ENCODE results near the gene SLC39A11. TPM values are rescaled to one million over a fixed set of nuclear protein-coding genes. Genes with fewer than 3 reads are reported as not detected.

SLC39A11 gene
- total RNA-seq, 1 experiment from 2014 or later, result 56.1 TPM

- no TSS peak for BruUV-seq (replicated peaks)
Measured at GRCh38 chr17:72775919-72776318, 316.6 kb downstream of the SLC39A11 start.

GRCh38 chr17:72775237-72775636 lies 317.3 kb downstream of the SLC39A11 start:
- ATAC-seq (no peak), DNase-seq (ENCODE audit: low read depth, low spot score) (no peak)
- H3K9me3 ChIP-seq (ENCODE audit: control insufficient read depth, insufficient read depth, low read depth, low read length), result no peaks in the 10 kb centered on the region
- H3K27ac ChIP-seq (ENCODE audit: low read length), result no peak overlapping the region
- in situ Hi-C loops (cut with HindIII; ENCODE audit: low pct_unique_long_range_greater_than_20kb, low sequenced_read_pairs) (no loop called here), intact Hi-C loops (cut with micrococcal nuclease; ENCODE audit: unreplicated experiment) (no loop called here)
- H3K4me1 ChIP-seq (ENCODE audit: control insufficient read depth, insufficient read depth, low read length), result no peaks in the 10 kb centered on the region
- no peak overlapping the region for H3K4me3 ChIP-seq (ENCODE audit: low read depth in 2 of 2, low read length in 2 of 2)
- TF ChIP-seq REST (IDR thresholded peaks at IDR 0.05; ENCODE audit: insufficient read depth in 1 of 2, low read depth in 2 of 2, low read length in 1 of 2), result no peak
- TF ChIP-seq CTCF (IDR thresholded peaks at IDR 0.05), result no peak
- POLR2A ChIA-PET, result no interaction called here
- no peaks in the 10 kb centered on the region for H3K36me3 ChIP-seq (ENCODE audit: control insufficient read depth, insufficient read depth, low read length)
- CTCF ChIA-PET, result no interaction called here
- no TSS peak for BruUV-seq (replicated peaks)
- H3K27me3 ChIP-seq (ENCODE audit: control insufficient read depth, insufficient read depth, low read length), result no peaks in the 10 kb centered on the region

More at GRCh38 chr17:72775919-72776318, 316.6 kb downstream of the SLC39A11 start:
- Histone ChIP-seq H3K36me3 (ENCODE audit: control insufficient read depth, insufficient read depth, low read length) (no peaks in the 10 kb centered on the region), H3K27me3 (ENCODE audit: control insufficient read depth, insufficient read depth, low read length) (no peaks in the 10 kb centered on the region), H3K27ac (ENCODE audit: low read length) (no peak overlapping the region), H3K9me3 (ENCODE audit: control insufficient read depth, insufficient read depth, low read depth, low read length) (no peaks in the 10 kb centered on the region), H3K4me1 (ENCODE audit: control insufficient read depth, insufficient read depth, low read length) (no peaks in the 10 kb centered on the region), H3K4me3 (ENCODE audit: low read depth in 2 of 2, low read length in 2 of 2) (no peak overlapping the region)
- in situ Hi-C loops (cut with HindIII; ENCODE audit: low pct_unique_long_range_greater_than_20kb, low sequenced_read_pairs), result no loop called here
- POLR2A ChIA-PET, result no interaction called here
- CTCF ChIA-PET, result no interaction called here
- no peak for TF ChIP-seq CTCF (IDR thresholded peaks at IDR 0.05)
- intact Hi-C loops (cut with micrococcal nuclease; ENCODE audit: unreplicated experiment), result no loop called here
- no peak for ATAC-seq
- no peak for DNase-seq (ENCODE audit: low read depth, low spot score)

- Histone ChIP-seq H3K27me3 (ENCODE audit: control insufficient read depth, insufficient read depth, low read length) (no peaks in the 10 kb centered on the region), H3K36me3 (ENCODE audit: control insufficient read depth, insufficient read depth, low read length) (no peaks in the 10 kb centered on the region), H3K4me3 (ENCODE audit: low read depth in 2 of 2, low read length in 2 of 2) (no peak overlapping the region), H3K27ac (ENCODE audit: low read length) (no peak overlapping the region), H3K4me1 (ENCODE audit: control insufficient read depth, insufficient read depth, low read length) (no peaks in the 10 kb centered on the region), H3K9me3 (ENCODE audit: control insufficient read depth, insufficient read depth, low read depth, low read length) (no peaks in the 10 kb centered on the region)
- ATAC-seq (no peak), DNase-seq (ENCODE audit: low read depth, low spot score) (no peak)
- intact Hi-C loops (cut with micrococcal nuclease; ENCODE audit: unreplicated experiment), result no loop called here
- ChIA-PET CTCF (no interaction called here), POLR2A (no interaction called here)
- BruUV-seq (replicated peaks), result no TSS peak
- in situ Hi-C loops (cut with HindIII; ENCODE audit: low pct_unique_long_range_greater_than_20kb, low sequenced_read_pairs), result no loop called here
- TF ChIP-seq REST (IDR thresholded peaks at IDR 0.05; ENCODE audit: insufficient read depth in 1 of 2, low read depth in 2 of 2, low read length in 1 of 2), result no peak
- TF ChIP-seq CTCF (IDR thresholded peaks at IDR 0.05), result no peak
- TF ChIP-seq TCF7L2 (IDR thresholded peaks at IDR 0.05; ENCODE audit: low read depth, low read length), result no peak
- TF ChIP-seq POLR2AphosphoS5 (IDR thresholded peaks at IDR 0.05; ENCODE audit: low read depth, low read length), result no peak
- no peak for TF ChIP-seq SIN3A (IDR thresholded peaks at IDR 0.05; ENCODE audit: borderline replicate concordance, insufficient read depth, low read depth, low read length)
Measured at GRCh38 chr17:72774236-72774635, 318.3 kb downstream of the SLC39A11 start.

All from Panc1 (cell line).